GM19455 (cell line): ENCODE measurements around the gene DCDC2C.

Experiments used
- ATAC-seq: cut with Tn5 transposase; IDR thresholded peaks from one replicate; pipeline ENCODE4 v1.9.1; 2021; ENCODE audit not compliant: unreplicated experiment

Gene DCDC2C

DNA sequence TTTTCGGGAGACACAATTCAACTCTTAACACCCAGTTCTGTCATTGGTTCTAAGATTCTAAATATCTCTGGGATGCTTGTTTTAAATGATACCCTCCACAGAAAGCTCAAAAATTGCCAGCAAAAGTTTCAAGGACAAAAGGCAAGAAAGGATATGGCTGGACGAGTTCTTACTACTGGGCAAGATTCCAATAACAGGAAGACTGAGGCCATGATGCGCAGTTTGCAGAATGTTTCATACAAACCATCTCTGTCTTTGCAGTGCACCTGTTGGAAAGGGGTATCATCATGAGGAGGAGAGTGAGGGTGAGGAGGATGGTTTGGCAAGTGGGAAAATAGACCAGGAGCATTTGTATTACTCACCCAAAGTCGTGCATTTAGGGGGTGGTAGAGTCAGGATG is 172.8 kb downstream of the DCDC2C start:
- no peak for ATAC-seq

DNA sequence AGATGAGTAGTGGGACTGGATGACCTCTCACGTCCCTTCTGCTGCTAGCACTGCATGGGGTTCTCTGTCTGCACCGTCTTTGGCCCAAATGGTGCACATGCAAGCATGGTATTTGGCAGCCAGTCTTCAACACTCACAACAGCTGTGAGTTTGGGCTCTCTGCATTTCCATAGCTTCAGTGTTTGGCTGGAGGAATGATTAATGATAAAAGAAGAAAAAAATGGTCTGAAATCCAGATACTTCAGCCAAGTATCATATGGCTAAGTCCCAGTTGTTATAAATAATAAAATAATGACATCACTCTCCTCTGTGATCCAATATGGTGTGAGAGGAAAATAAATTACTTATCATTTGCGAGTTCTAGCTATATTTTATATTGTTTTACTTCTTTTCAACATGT is 173.3 kb downstream of the DCDC2C start:
- ATAC-seq: no peak

GRCh38 chr2:3885629-3886628 is 182.6 kb downstream of the DCDC2C start:
- no peak for ATAC-seq

DNA sequence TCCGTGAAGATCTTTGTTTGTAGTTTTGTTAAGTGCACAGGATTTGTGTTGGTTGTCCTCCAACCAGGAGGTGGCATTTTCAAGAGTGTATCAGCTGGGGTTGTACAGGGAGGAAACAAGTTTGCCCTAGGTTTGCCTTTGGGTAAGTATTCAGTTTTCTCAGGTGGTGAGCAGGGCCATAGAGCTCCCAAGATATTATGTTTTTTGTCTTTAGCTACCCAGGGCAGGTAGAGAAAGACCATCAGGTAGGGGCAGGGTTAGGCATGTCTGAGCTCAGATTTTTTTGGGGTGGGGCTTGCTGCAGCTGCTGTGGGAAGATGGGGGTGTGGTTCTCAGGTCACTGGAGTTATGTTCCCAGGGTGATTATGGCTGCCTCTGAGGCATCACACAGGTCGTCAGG is 191.6 kb downstream of the DCDC2C start:
- ATAC-seq: no peak
